Right lobe of liver (tissue), 6 donors: ENCODE measurements around the gene SPOCD1. TPM values are rescaled to one million over a fixed set of nuclear protein-coding genes. Genes with fewer than 3 reads are reported as not detected.

Experiments used
- ATAC-seq, 4 donors: fragments of 200-7000 bp; cut with Tn5 transposase; one replicate each; pipeline ENCODE4 v1.9.1; 2020; ENCODE audit warnings: mild to moderate bottlenecking in 4 of 4, moderate library complexity in 4 of 4
- DNase-seq, 3 donors: peaks; one replicate each; pipeline ENCODE4 v3.0.0-alpha.2; 2020
- H3K27ac ChIP-seq, 3 donors: fragments of 200-600 bp; one replicate each; pipeline ENCODE4 v1.8.0; 2022
- H3K27me3 ChIP-seq, 2 donors: fragments of 200-600 bp; one replicate each; pipeline ENCODE4 v1.8.0; 2022
- H3K36me3 ChIP-seq, 4 donors: fragments of 200-600 bp; sonication (generic) in 1 of 4; one replicate each; pipeline versions ENCODE4 v1.5.1 to v1.8.0; 2017 to 2022; ENCODE audit warnings: control low read depth in 1 of 4
- H3K4me1 ChIP-seq, 4 donors: fragments of 200-600 bp; sonication (generic) in 1 of 4; one replicate each; pipeline versions ENCODE4 v1.5.1 to v1.8.0; 2017 to 2022; ENCODE audit warnings: control low read depth in 1 of 4
- H3K4me3 ChIP-seq, 3 donors: fragments of 200-600 bp; one replicate each; pipeline ENCODE4 v1.8.0; 2022
- H3K9me3 ChIP-seq, 4 donors: fragments of 200-600 bp; sonication (generic) in 1 of 4; one replicate each; pipeline versions ENCODE4 v1.5.1 to v1.8.0; 2017 to 2022; ENCODE audit warnings: control low read depth in 1 of 4
- CTCF ChIP-seq, 4 donors: fragments of 200-600 bp in 3 of 4; fragments of 450-650 bp in 1 of 4; IDR thresholded peaks; one replicate each; pipeline versions ENCODE4 v1.5.1 to v1.8.0; 2016 to 2022; ENCODE audit warnings: antibody characterized with exemption in 4 of 4, mild to moderate bottlenecking in 2 of 4
- POLR2A ChIP-seq: fragments of 450-650 bp; IDR thresholded peaks from one replicate; pipeline ENCODE4 v1.6.1; 2017; ENCODE audit warnings: antibody characterized with exemption, mild to moderate bottlenecking
- WGBS: methylation state at CpG from one replicate; pipeline ENCODE4 v1.1.6; 2018; ENCODE audit warnings: low coverage, low lambda C conversion rate; ENCODE audit not compliant: insufficient coverage; ENCODE audit errors: missing lambda C conversion rate; 5-methylcytosine and 5-hydroxymethylcytosine counted together
- intact Hi-C, 2 donors: fragments of 100-400 bp; cut with DNase I; formaldehyde crosslinking; loops; one replicate each; pipeline versions ENCODE4 v1.11.2 to v1.14.1; 2022
- total RNA-seq, 6 experiments: library from RNA; depleted of rRNA in 2 of 6; stranded (reverse); fragments of >200 nt in 2 of 6; fragmentation: NEBNext Ultra II Directional in 3 of 6; extraction: Animal tissue kit (Norgen Biotek cat#: 25700) in 3 of 6; gene quantifications; one replicate each; pipeline versions ENCODE4 v1.1.0 to v1.2.4, GENCODE V29; 2016 to 2023
- donor health status: DM: no; HTN: yes; CAD: no.
- donor health status: DM: no; HTN: no; CAD: no.
- donor health status: DM: no; HTN: no; CAD: no.
- donor health status: DM: no; HTN: yes; CAD: no.
- donor health status: DM: no; HTN: yes; CAD: no.

The SPOCD1 gene
- total RNA-seq, 6 experiments from 2014 or later: 0.15 to 0.74 (median 0.36) TPM; not detected in 2

GRCh38 chr1:31801458-31801857 lies 14.4 kb downstream of the SPOCD1 start:
- intact Hi-C loops: no loop called here
- WGBS: 57% methylated on average over 1 of the region's 1 CpG
- no peak for ATAC-seq

GRCh38 chr1:31800674-31800967 lies 15.2 kb downstream of the SPOCD1 start:
- Histone ChIP-seq H3K9me3 (no peaks in the 10 kb centered on the region), H3K36me3 (no peaks in the 10 kb centered on the region), H3K4me1 (no peaks in the 10 kb centered on the region), H3K27me3 (no peaks in the 10 kb centered on the region), H3K27ac (no peak overlapping the region), H3K4me3 (no peak overlapping the region)
- ATAC-seq: no peak
- intact Hi-C loops: no loop called here
- DNase-seq: no peak
- WGBS: 67% methylated on average over 1 of the region's 4 CpGs
- TF ChIP-seq POLR2A (no peak), CTCF (IDR thresholded peaks at IDR 0.05) (no peak)

More at GRCh38 chr1:31801458-31801857, 14.4 kb downstream of the SPOCD1 start:
- Histone ChIP-seq H3K9me3 (no peaks in the 10 kb centered on the region), H3K4me3 (no peak overlapping the region), H3K27me3 (no peaks in the 10 kb centered on the region), H3K4me1 (no peaks in the 10 kb centered on the region), H3K36me3 (no peaks in the 10 kb centered on the region), H3K27ac (no peak overlapping the region)
- TF ChIP-seq CTCF (IDR thresholded peaks at IDR 0.05) (no peak), POLR2A (no peak)
- DNase-seq: no peak

GRCh38 chr1:31799895-31800673 lies 15.7 kb downstream of the SPOCD1 start:
- DNase-seq (peak in 1 of 3 donors; percentile 32), ATAC-seq (no peak)
- H3K27me3 ChIP-seq: no peaks in the 10 kb centered on the region
- H3K4me3 ChIP-seq: no peak overlapping the region
- no peaks in the 10 kb centered on the region for H3K9me3 ChIP-seq
- intact Hi-C loops: no loop called here
- WGBS: 75% methylated on average over 2 of the region's 16 CpGs
- no peaks in the 10 kb centered on the region for H3K4me1 ChIP-seq
- TF ChIP-seq CTCF (IDR thresholded peaks at IDR 0.05): no peak
- no peak for TF ChIP-seq POLR2A
- no peaks in the 10 kb centered on the region for H3K36me3 ChIP-seq
- H3K27ac ChIP-seq: no peak overlapping the region

- peak in 1 of 4 donors; percentile 6 for ATAC-seq
- TF ChIP-seq POLR2A: no peak
- TF ChIP-seq CTCF (IDR thresholded peaks at IDR 0.05): no peak
- DNase-seq: peak in 1 of 3 donors; percentile 33
- Histone ChIP-seq H3K27ac (no peak overlapping the region), H3K27me3 (no peaks in the 10 kb centered on the region), H3K4me1 (no peaks in the 10 kb centered on the region), H3K36me3 (no peaks in the 10 kb centered on the region), H3K4me3 (no peak overlapping the region), H3K9me3 (no peaks in the 10 kb centered on the region)
- WGBS: no CpG with 5 or more reads among the region's 9 CpGs
- intact Hi-C loops: no loop called here
Measured at GRCh38 chr1:31799196-31799894, 16.5 kb downstream of the SPOCD1 start.
